Lower lobe of right lung (tissue), 2 donors: ENCODE measurements around the gene ZMIZ1. TPM values are rescaled to one million over a fixed set of nuclear protein-coding genes. Genes with fewer than 3 reads are reported as not detected.

Source experiments
- ATAC-seq, 2 donors: fragments of 200-7000 bp; cut with Tn5 transposase; one replicate each; pipeline ENCODE4 v1.9.1; 2020 to 2022; ENCODE audit warnings: mild to moderate bottlenecking in 2 of 2, moderate library complexity in 2 of 2
- DNase-seq: peaks from one replicate; pipeline ENCODE4 v3.0.0-alpha.2; 2020
- H3K27ac ChIP-seq: fragments of 200-600 bp; one replicate; pipeline ENCODE4 v1.8.0; 2022
- H3K27me3 ChIP-seq: fragments of 200-600 bp; one replicate; pipeline ENCODE4 v1.8.0; 2022; ENCODE audit warnings: low read depth
- H3K36me3 ChIP-seq: fragments of 200-600 bp; one replicate; pipeline ENCODE4 v1.8.0; 2022; ENCODE audit warnings: mild to moderate bottlenecking
- H3K4me1 ChIP-seq: fragments of 200-600 bp; one replicate; pipeline ENCODE4 v1.8.0; 2022
- H3K4me3 ChIP-seq: fragments of 200-600 bp; one replicate; pipeline ENCODE4 v1.8.0; 2022; ENCODE audit warnings: mild to moderate bottlenecking
- H3K9me3 ChIP-seq: fragments of 200-600 bp; one replicate; pipeline ENCODE4 v1.8.0; 2022
- intact Hi-C: fragments of 100-400 bp; cut with DNase I; formaldehyde crosslinking; loops from one replicate; pipeline ENCODE4 v1.11.0; 2022
- total RNA-seq: library from RNA; stranded (reverse); fragmentation: NEBNext Ultra II Directional; extraction: Animal tissue kit (Norgen Biotek cat#: 25700); gene quantifications from one replicate; pipeline ENCODE4 v1.2.1, GENCODE V29; 2021
- TF ChIP-seq, protein P1 (sequence below): fragments of 200-600 bp; IDR thresholded peaks from one replicate; pipeline ENCODE4 v1.8.0; 2022; ENCODE audit warnings: antibody characterized with exemption, mild to moderate bottlenecking
- donor health status: DM: no; HTN: yes; CAD: no; lungs with severe emphysema.

The ZMIZ1 gene
- total RNA-seq, 1 donor from 2014 or later: 102 TPM

- TF ChIP-seq, protein P1, sequence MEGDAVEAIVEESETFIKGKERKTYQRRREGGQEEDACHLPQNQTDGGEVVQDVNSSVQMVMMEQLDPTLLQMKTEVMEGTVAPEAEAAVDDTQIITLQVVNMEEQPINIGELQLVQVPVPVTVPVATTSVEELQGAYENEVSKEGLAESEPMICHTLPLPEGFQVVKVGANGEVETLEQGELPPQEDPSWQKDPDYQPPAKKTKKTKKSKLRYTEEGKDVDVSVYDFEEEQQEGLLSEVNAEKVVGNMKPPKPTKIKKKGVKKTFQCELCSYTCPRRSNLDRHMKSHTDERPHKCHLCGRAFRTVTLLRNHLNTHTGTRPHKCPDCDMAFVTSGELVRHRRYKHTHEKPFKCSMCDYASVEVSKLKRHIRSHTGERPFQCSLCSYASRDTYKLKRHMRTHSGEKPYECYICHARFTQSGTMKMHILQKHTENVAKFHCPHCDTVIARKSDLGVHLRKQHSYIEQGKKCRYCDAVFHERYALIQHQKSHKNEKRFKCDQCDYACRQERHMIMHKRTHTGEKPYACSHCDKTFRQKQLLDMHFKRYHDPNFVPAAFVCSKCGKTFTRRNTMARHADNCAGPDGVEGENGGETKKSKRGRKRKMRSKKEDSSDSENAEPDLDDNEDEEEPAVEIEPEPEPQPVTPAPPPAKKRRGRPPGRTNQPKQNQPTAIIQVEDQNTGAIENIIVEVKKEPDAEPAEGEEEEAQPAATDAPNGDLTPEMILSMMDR: no peak
- H3K27ac ChIP-seq: no peak overlapping the region
- peaks cover 9% of the 10 kb centered on the region for H3K4me1 ChIP-seq
- ATAC-seq: no peak
- no peak overlapping the region for H3K4me3 ChIP-seq
- intact Hi-C loops: no loop called here
- no peak for DNase-seq
- peaks cover 100% of the 10 kb centered on the region for H3K36me3 ChIP-seq
- H3K27me3 ChIP-seq: no peaks in the 10 kb centered on the region
- no peaks in the 10 kb centered on the region for H3K9me3 ChIP-seq
Measured at GRCh38 chr10:79300711-79301110, 231.9 kb downstream of the ZMIZ1 start.

- DNase-seq (no peak), ATAC-seq (no peak)
- intact Hi-C loops: no loop called here
- Histone ChIP-seq H3K27ac (no peak overlapping the region), H3K4me1 (peaks cover 9% of the 10 kb centered on the region), H3K27me3 (no peaks in the 10 kb centered on the region), H3K4me3 (no peak overlapping the region), H3K36me3 (peaks cover 100% of the 10 kb centered on the region), H3K9me3 (no peaks in the 10 kb centered on the region)
- TF ChIP-seq, protein P1: no peak
Measured at GRCh38 chr10:79301754-79302530, 233.2 kb downstream of the ZMIZ1 start.

DNA sequence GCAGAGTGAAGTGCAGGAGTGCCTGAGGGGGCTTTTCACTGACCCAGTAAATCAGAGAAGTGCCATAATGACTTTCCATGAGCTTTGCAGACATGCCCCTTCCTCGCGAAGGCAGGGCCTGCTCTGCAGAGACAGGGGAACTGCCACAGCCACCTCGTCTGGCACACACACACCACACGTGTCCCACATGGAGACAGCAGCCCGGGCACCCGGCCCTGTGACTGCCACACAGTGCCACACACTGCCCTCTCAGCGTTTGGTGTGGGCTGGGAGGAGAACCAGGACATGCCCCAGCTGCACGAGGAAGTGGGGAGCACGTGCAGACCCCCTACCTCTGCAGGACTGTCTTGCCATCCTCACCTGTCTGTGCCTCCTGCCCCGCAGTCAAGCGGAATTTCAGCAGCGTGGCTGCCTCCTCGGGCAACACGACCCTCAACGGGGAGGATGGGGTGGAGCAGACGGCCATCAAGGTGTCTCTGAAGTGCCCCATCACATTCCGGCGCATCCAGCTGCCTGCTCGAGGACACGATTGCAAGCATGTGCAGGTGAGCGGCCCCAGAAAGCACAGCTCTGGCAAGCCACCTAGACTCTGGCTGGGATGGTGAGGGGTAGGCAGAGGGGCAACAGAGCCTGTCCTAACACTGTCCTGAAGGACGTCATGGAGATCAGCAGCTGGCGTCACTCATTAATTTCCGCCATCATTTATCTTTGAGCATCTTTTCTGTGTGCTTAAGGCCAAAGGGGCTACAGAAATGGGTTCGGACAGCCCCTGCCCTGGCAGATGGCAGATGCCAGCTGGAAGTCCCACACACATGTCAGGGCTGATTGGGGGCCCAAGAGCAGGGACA, 235.1 kb downstream of the ZMIZ1 start:
- TF ChIP-seq, protein P1: no peak
- Histone ChIP-seq H3K36me3 (peaks cover 100% of the 10 kb centered on the region), H3K9me3 (no peaks in the 10 kb centered on the region), H3K27ac (no peak overlapping the region), H3K27me3 (no peaks in the 10 kb centered on the region), H3K4me1 (peaks cover 3% of the 10 kb centered on the region), H3K4me3 (no peak overlapping the region)
- DNase-seq (no peak), ATAC-seq (no peak)
- intact Hi-C loops: no loop called here

DNA sequence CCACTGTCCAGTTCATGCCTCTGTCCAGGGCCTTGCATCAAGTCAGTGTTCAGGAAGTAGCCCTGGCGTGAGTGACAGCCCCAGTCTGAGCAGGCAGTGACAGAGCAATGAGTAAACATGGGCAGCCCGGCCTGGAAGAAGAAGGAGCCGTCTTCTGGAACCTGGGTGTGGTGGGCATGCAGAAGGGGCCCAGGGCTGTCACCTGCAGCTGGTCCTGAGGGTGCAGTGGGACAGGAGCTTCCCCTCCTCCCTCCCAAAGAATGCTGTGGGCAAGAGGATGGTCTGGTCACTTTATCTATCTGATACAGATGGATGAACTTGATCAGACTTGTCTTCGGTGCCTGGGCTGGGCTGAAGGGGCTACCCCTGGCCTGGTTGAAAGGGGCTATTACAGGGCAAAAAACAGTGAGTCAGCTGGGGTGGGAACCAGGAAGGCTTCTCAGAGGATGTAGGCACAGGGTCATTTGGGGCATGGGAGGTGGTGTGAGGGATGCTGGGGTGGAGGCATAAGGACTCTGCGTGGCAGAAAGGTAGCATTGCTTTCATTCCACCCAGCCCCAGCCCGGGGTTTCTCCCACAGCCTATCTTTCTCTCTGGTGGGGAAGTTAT, 235.8 kb downstream of the ZMIZ1 start:
- no peak for ATAC-seq
- intact Hi-C loops: no loop called here
- Histone ChIP-seq H3K4me1 (no peaks in the 10 kb centered on the region), H3K27ac (no peak overlapping the region), H3K27me3 (no peaks in the 10 kb centered on the region), H3K36me3 (peaks cover 100% of the 10 kb centered on the region), H3K9me3 (no peaks in the 10 kb centered on the region), H3K4me3 (no peak overlapping the region)
- TF ChIP-seq, protein P1: no peak
- DNase-seq: no peak

- intact Hi-C loops: no loop called here
- no peaks in the 10 kb centered on the region for H3K9me3 ChIP-seq
- H3K36me3 ChIP-seq: peaks cover 100% of the 10 kb centered on the region
- ATAC-seq: no peak
- no peaks in the 10 kb centered on the region for H3K27me3 ChIP-seq
- no peaks in the 10 kb centered on the region for H3K4me1 ChIP-seq
- no peak for DNase-seq
- H3K4me3 ChIP-seq: no peak overlapping the region
- H3K27ac ChIP-seq: no peak overlapping the region
- TF ChIP-seq, protein P1: no peak
Measured at GRCh38 chr10:79305515-79305914, 236.7 kb downstream of the ZMIZ1 start.
